Retinal pigment epithelial cell (primary cell): ENCODE results near the gene SEZ6.

Experiments
- DNase-seq: peaks from one replicate; pipeline ENCODE4 v3.0.0-alpha.2; 2010; ENCODE audit warnings: low read depth
- H3K4me3 ChIP-seq: 2 replicates; pipeline ENCODE4 v1.5.1; 2011; ENCODE audit warnings: mild to moderate bottlenecking, low read length, control low read depth, moderate library complexity
- CTCF ChIP-seq: conservative IDR thresholded peaks from 2 replicates; pipeline ENCODE4 v1.5.1; 2011; ENCODE audit warnings: low read depth, low read length, control low read depth, inconsistent platforms

SEZ6 gene

GRCh38 chr17:28992625-28993600 is 12.9 kb downstream of the SEZ6 start:
- no peak overlapping the region for H3K4me3 ChIP-seq
- TF ChIP-seq CTCF: peak; percentile 37
- DNase-seq: no peak

GRCh38 chr17:28992185-28992584 is 13.6 kb downstream of the SEZ6 start:
- no peak for DNase-seq
- no peak for TF ChIP-seq CTCF
- H3K4me3 ChIP-seq: no peak overlapping the region

- no peak for TF ChIP-seq CTCF
- no peak overlapping the region for H3K4me3 ChIP-seq
- no peak for DNase-seq
These were observed 14.1 kb downstream of the SEZ6 start for GRCh38 chr17:28991779-28992178.

GRCh38 chr17:28989028-28989427 is 16.8 kb downstream of the SEZ6 start:
- no peak overlapping the region for H3K4me3 ChIP-seq
- no peak for DNase-seq
- no peak for TF ChIP-seq CTCF

- TF ChIP-seq CTCF: no peak
- H3K4me3 ChIP-seq: no peak overlapping the region
- no peak for DNase-seq
These were observed 17.4 kb downstream of the SEZ6 start for GRCh38 chr17:28988475-28988874.

DNA sequence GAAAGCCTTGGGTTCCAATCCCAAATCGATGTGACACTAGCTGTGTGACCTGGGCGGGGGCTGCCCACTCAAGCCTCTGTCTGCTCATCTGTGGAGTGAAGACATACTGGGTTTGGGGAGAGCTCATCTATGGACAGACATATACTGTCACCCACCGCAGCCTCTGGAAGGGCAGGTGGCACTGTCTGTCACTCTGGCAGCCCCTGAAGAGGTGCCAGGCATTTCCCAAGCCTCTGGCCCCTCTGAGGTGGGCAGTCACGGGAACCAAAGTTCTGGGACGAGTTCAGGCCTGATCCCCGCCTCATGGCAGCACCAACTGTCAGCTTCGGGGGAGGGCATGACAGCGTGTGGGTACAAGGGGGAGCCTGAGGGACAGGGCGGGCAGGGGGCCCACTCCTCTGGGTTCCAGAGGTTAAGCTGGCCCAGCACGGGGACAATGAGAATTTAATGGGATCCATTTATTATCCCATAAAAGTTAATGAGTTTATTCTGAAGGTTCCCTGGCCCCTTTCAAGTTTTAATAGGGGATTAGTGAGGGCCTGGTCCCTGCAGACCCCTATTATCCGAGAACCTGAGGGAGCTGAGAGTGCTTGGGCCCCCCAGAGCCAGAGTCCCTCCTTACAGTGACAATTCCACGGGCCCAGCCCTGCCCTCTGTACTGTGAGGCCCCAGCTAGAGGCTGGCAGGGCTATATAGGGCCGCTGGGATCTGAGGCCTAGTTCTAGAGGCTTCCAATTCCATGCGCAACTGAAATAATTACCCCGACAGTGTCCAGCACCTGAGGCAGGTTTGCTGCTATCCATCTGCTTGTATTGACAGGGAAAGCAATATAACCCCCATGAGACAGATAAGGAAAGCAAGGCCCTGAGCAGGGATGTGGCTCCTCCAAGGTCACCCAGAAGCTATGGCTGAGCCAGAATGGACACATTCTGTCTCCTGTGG is 18.8 kb downstream of the SEZ6 start:
- DNase-seq: no peak
- H3K4me3 ChIP-seq: no peak overlapping the region
- TF ChIP-seq CTCF: no peak
